ENCODE data around the gene EIF2D. TPM values are rescaled to one million over a fixed set of nuclear protein-coding genes. Genes with fewer than 3 reads are reported as not detected.
A peak's percentile ranks its signal among the peaks of the same experiment; 100 is the strongest.

The EIF2D gene
- total and polyA plus RNA-seq, 9 of the 15 experiments (the other 6 are each of a cell fraction or from before 2014, with no cell fraction given) = 81.1 to 138 (median 93.9) TPM

- TF ChIP-seq ARID4B (CRISPR knock-in tag; IDR thresholded peaks at IDR 0.05) (peak; percentile 99), IRF2 (CRISPR knock-in tag; IDR thresholded peaks at IDR 0.05) (no peak), ZBTB1 (CRISPR knock-in tag; IDR thresholded peaks at IDR 0.05; ENCODE audit: borderline replicate concordance, low read depth) (peak; percentile 75; the same call in 1 of the 2 replicates), STAT5B (CRISPR knock-in tag; IDR thresholded peaks at IDR 0.05) (no peak), REST (IDR thresholded peaks at IDR 0.05; ENCODE audit: borderline replicate concordance) (peak; percentile 22; the same call in 1 of the 2 replicates), REST (CRISPR knock-in tag; IDR thresholded peaks at IDR 0.05; ENCODE audit: low read depth) (no peak; the same call in 1 of the 2 replicates), RB1 (IDR thresholded peaks at IDR 0.05; ENCODE audit: low read depth) (peak; percentile 79), EHMT2 (IDR thresholded peaks at IDR 0.05) (no peak), E2F1 (CRISPR knock-in tag; IDR thresholded peaks at IDR 0.05) (peak; percentile 85), OTX1 (CRISPR knock-in tag; IDR thresholded peaks at IDR 0.05) (no peak)
- TF ChIP-seq, protein P1, sequence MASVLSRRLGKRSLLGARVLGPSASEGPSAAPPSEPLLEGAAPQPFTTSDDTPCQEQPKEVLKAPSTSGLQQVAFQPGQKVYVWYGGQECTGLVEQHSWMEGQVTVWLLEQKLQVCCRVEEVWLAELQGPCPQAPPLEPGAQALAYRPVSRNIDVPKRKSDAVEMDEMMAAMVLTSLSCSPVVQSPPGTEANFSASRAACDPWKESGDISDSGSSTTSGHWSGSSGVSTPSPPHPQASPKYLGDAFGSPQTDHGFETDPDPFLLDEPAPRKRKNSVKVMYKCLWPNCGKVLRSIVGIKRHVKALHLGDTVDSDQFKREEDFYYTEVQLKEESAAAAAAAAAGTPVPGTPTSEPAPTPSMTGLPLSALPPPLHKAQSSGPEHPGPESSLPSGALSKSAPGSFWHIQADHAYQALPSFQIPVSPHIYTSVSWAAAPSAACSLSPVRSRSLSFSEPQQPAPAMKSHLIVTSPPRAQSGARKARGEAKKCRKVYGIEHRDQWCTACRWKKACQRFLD (CRISPR knock-in tag; IDR thresholded peaks at IDR 0.05) = no peak
These were observed 23.1 kb upstream of the EIF2D start, which contains the start of gene DYRK3 (continued) for GRCh38 chr1:206635080-206635977.
